ENCODE measurements around the gene ACYP2. TPM values are rescaled to one million over a fixed set of nuclear protein-coding genes. Genes with fewer than 3 reads are reported as not detected.

ACYP2 gene
- 7.1 and 9.6 TPM in 2 replicates for total RNA-seq (ENCODE audit: low replicate concordance)

GRCh38 chr2:54115284-54116137 is at the start of gene ACYP2:
Gene ACYP2 (plus strand): TSS chr2:54115615.

GRCh38 chr2:54256091-54256694 is 140.8 kb downstream of the ACYP2 start, which contains the start of gene TSPYL6:
Gene TSPYL6 (minus strand): TSS chr2:54256229. CDS start chr2:54256151, 78 bp downstream.

Other genes with a start within 250 kb of the ACYP2 start
- gene PSME4, start 144.6 kb upstream of the ACYP2 start, total RNA-seq (ENCODE audit: low replicate concordance): 6.4 and 24.1 TPM in 2 replicates
- gene TSPYL6, start 140.6 kb downstream of the ACYP2 start, total RNA-seq (ENCODE audit: low replicate concordance): under 0.01 TPM in 1 of 2 replicates, not detected in the other